Natural killer cell treated with Interleukin-12 subunit alpha and Interleukin-12 subunit beta and Interleukin-15 and Interleukin-18, amount 100 ng/mL, for 72 hours (primary cell): ENCODE results near the gene MRM3. TPM values are rescaled to one million over a fixed set of nuclear protein-coding genes. Genes with fewer than 3 reads are reported as not detected.
"Not testable (repeated sequence)": the region's sequence is repeated elsewhere in the genome, so short reads cannot be mapped to it uniquely, and the experiment has no call there.

Source experiments
- ATAC-seq, 2 donors: fragments of 150-1000 bp; cut with Tn5 transposase in 1 of 2; sonication (Bioruptor Pico), chemical (Tn5 transposase) in 1 of 2; 2 replicates each; pipeline ENCODE4 v1.10.0; 2021
- DNase-seq: peaks from one replicate; pipeline ENCODE4 v3.0.0; 2022; ENCODE audit warnings: low spot score
- H3K27ac Mint-ChIP-seq, 2 donors: 1 replicate in 1 of 2; 2 replicates in 1 of 2; pipeline ENCODE4 v1.8.0; 2022; ENCODE audit warnings: mixed read lengths in 2 of 2, mild to moderate bottlenecking in 1 of 2, moderate library complexity in 1 of 2
- H3K27me3 Mint-ChIP-seq, 2 donors: 1 replicate in 1 of 2; 2 replicates in 1 of 2; pipeline ENCODE4 v1.8.0; 2022; ENCODE audit warnings: mixed read lengths in 2 of 2
- H3K36me3 Mint-ChIP-seq: one replicate; pipeline ENCODE4 v1.8.0; 2022; ENCODE audit warnings: mixed read lengths
- H3K4me1 Mint-ChIP-seq, 2 donors: 1 replicate in 1 of 2; 2 replicates in 1 of 2; pipeline ENCODE4 v1.8.0; 2022; ENCODE audit warnings: low read depth in 2 of 2, mixed read lengths in 2 of 2, mild to moderate bottlenecking in 1 of 2
- H3K4me3 Mint-ChIP-seq: one replicate; pipeline ENCODE4 v1.8.0; 2022; ENCODE audit warnings: mixed read lengths
- H3K9me3 Mint-ChIP-seq: 2 replicates; pipeline ENCODE4 v1.8.0; 2022; ENCODE audit warnings: mixed read lengths
- total RNA-seq, 2 donors: library from RNA; stranded (reverse); gene quantifications; one replicate each; pipeline ENCODE4 v1.2.3, GENCODE V29; 2022

The MRM3 gene
- total RNA-seq, 2 donors from 2014 or later, result 23.5 to 36.6 TPM

DNA sequence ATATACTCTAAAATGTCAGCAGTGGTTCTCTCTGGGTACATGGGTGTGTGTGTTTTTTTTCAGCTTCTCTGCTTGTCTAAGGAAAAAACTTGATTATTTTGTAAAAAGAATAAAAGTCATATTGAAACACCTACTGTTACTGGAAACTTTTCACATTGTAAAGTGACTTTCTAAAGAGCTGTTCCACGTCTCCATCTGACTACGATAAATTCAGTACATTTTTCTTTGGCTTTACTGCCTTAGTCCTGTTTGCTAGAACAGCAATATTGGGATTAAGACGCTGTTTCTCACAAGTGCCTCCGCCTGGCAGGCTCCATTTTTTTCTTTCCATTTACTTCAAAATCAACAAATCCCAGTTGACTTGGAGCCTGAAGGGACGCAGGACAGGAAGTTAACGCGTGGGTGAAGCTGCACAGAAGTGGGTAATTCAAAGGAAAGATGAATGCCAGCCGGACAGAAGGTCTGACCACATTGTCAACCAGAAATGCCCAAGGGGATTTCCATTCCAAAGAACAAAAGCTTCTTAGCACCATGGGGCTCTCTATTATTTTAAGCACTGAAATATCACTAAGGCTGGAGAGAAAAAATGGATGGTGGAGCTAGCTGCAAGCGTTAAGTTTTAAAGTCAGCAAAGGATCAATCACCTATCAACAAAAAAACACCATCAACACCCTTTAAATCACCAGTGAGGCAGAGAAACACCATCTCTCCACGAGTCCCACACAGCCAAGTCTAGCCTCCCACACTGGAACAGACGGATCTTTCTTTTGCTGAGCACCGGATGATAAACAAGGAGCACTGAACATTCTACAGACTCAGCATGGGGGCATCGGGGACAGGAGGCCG, 8.5 kb upstream of the MRM3 start:
- Mint-ChIP-seq H3K27me3 (no peaks in the 10 kb centered on the region), H3K9me3 (no peaks in the 10 kb centered on the region), H3K36me3 (peaks cover 37% of the 10 kb centered on the region), H3K27ac (peak overlapping the region; percentile 79 to 91), H3K4me1 (peaks cover 15 to 26% of the 10 kb centered on the region in 2 donors), H3K4me3 (peak overlapping the region; percentile 79)
- DNase-seq (no peak), ATAC-seq (peak; percentile 48 to 74)

DNA sequence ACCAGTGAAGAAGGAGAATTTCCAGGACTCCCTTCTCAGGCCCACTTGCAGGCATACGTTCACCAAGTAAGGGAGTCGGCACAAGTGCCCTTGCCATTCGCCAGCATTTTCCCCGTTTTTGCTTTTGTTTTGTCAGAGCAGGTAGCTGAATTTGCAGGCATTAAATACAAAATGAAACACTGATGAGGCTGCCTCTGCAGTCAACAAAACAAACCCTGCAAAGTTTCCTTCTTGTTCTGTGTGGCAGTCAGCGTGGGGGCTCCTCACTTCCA, 7.9 kb upstream of the MRM3 start:
- H3K4me1 Mint-ChIP-seq, result peaks cover 15 to 26% of the 10 kb centered on the region in 2 donors
- ATAC-seq (no peak), DNase-seq (no peak)
- H3K9me3 Mint-ChIP-seq, result no peaks in the 10 kb centered on the region
- peaks cover 37% of the 10 kb centered on the region for H3K36me3 Mint-ChIP-seq
- peak overlapping the region; percentile 79 for H3K4me3 Mint-ChIP-seq
- no peaks in the 10 kb centered on the region for H3K27me3 Mint-ChIP-seq
- peak overlapping the region; percentile 79 to 91 for H3K27ac Mint-ChIP-seq

DNA sequence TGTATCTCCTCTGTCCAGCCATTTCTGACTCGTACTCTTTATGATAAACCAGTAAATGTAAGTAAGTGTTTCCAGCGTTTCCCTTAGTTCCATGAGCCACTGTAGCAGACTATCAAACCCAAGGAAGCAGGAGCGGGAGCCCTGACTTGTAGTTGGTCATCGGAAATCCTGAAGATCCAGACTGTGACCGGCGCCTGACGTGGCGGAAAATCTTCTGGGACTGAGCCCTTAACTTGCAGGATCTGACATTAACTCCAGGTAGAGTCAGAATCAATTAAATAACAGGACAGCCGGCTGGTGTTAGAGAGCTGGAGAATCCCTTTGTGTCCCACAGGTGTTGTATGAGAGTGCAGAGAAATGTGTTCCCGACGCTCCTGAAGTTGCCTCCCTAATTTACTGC, 4.1 kb upstream of the MRM3 start:
- Mint-ChIP-seq H3K36me3 (peaks cover 26% of the 10 kb centered on the region), H3K4me1 (peaks cover 29 to 37% of the 10 kb centered on the region in 2 donors), H3K4me3 (no peak overlapping the region), H3K9me3 (no peaks in the 10 kb centered on the region), H3K27ac (peak overlapping the region in 1 of 2 donors; percentile 31), H3K27me3 (no peaks in the 10 kb centered on the region)
- ATAC-seq, result no peak
- no peak for DNase-seq

DNA sequence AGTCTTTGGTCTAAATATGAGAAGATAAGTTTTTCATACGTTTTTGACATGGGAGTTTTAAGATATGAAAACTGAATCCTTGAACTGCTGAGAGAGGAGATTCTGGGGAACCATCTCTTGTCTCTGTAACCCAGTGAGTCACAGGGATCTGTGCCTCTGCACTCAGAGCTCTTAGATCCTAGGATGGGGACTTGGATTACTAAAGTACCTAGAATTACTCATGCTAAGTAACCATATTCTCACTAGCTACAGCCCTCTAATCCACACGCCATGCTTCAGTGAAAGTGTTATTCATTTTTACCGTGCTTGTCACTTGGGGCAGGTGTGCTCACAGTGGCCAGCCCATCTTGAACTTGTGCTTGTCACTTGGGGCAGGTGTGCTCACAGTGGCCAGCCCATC, 2.0 kb downstream of the MRM3 start:
- Mint-ChIP-seq H3K36me3 (peaks cover under 1% of the 10 kb centered on the region), H3K4me1 (peaks cover 22 to 26% of the 10 kb centered on the region in 2 donors), H3K27ac (peak overlapping the region in 1 of 2 donors; percentile 87), H3K27me3 (no peaks in the 10 kb centered on the region), H3K4me3 (peak overlapping the region; percentile 89), H3K9me3 (no peaks in the 10 kb centered on the region)
- ATAC-seq (no peak), DNase-seq (no peak)

DNA sequence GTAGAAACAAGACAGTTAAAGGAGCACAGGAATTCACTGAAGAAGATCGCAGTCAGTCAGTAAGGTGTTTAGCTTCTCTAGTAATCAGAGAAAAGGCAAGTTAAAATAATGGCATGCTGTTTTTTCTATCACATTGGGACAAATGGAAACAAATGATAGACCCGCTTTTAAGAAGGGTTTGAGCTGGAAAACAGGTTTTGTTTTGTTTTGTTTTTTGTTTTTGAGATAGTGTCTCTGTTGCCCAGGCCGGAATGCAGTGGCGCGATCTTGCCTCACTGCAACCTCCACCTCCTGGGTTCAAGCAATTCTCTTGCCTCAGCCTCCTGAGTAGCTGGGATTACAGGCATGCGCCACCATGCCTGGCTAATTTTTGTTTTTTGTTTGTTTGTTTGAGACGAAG, 3.7 kb downstream of the MRM3 start:
- not testable (repeated sequence) for DNase-seq, H3K4me3 Mint-ChIP-seq, H3K9me3 Mint-ChIP-seq, H3K36me3 Mint-ChIP-seq, H3K27me3 Mint-ChIP-seq, ATAC-seq, H3K27ac Mint-ChIP-seq
- H3K4me1 Mint-ChIP-seq, result peaks cover 20% of the 10 kb centered on the region in 2 donors

DNA sequence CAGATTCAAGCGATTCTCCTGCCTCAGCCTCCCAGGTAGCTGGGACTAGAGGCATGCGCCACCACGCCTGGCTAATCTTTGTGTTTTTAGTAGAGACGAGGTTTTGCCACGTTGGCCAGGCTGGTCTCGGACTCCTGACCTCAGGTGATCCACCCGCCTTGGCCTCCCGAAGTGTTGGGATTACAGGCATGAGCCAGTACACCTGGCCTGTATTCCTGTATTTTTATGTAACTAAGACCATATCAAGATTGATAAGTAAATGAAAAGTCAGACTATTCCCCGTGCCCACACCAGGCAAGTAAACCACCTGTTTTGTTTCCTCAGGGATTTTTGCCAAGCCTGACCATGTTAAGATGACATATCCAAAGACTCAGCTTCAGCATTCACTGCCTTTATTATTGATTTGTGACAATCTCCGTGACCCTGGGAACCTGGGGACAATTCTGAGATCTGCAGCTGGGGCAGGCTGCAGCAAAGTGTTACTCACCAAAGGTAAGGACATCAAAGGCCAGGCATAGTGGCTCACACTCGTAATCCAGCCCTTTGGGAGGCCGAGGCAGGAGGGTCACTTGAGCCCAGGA, 5.6 kb downstream of the MRM3 start:
- no peak for ATAC-seq
- H3K36me3 Mint-ChIP-seq, result peaks cover 10% of the 10 kb centered on the region

DNA sequence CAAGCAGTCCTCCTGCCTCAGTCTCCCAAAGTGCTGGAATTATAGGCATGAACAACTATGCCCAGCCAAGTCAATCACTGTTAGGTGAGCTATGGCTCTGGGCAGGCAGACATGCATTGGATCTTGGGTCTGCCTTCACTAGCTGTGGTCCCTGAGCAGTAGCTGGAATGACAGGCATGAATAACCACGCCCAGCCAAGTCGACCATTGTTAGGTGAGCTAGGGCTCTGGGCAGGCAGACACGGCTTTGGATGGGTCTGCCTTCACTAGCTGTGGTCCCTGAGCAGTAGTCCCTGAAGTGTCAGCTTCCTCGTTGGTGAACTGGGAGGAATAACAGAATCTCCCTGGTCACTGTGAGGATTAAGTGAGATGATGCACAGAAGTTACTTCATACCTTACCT, 6.4 kb downstream of the MRM3 start:
- DNase-seq (no peak), ATAC-seq (no peak)
- peaks cover 6 to 11% of the 10 kb centered on the region in 2 donors for H3K4me1 Mint-ChIP-seq
- no peaks in the 10 kb centered on the region for H3K27me3 Mint-ChIP-seq
- H3K9me3 Mint-ChIP-seq, result no peaks in the 10 kb centered on the region
- no peak overlapping the region for H3K4me3 Mint-ChIP-seq
- no peak overlapping the region for H3K27ac Mint-ChIP-seq
- H3K36me3 Mint-ChIP-seq, result peaks cover 10% of the 10 kb centered on the region

More for the DNA sequence above, 5.6 kb downstream of the MRM3 start:
- no peak for DNase-seq
- H3K27ac Mint-ChIP-seq, result no peak overlapping the region
- H3K27me3 Mint-ChIP-seq, result no peaks in the 10 kb centered on the region
- no peaks in the 10 kb centered on the region for H3K9me3 Mint-ChIP-seq
- H3K4me1 Mint-ChIP-seq, result peaks cover 11 to 14% of the 10 kb centered on the region in 2 donors
- H3K4me3 Mint-ChIP-seq, result no peak overlapping the region

DNA sequence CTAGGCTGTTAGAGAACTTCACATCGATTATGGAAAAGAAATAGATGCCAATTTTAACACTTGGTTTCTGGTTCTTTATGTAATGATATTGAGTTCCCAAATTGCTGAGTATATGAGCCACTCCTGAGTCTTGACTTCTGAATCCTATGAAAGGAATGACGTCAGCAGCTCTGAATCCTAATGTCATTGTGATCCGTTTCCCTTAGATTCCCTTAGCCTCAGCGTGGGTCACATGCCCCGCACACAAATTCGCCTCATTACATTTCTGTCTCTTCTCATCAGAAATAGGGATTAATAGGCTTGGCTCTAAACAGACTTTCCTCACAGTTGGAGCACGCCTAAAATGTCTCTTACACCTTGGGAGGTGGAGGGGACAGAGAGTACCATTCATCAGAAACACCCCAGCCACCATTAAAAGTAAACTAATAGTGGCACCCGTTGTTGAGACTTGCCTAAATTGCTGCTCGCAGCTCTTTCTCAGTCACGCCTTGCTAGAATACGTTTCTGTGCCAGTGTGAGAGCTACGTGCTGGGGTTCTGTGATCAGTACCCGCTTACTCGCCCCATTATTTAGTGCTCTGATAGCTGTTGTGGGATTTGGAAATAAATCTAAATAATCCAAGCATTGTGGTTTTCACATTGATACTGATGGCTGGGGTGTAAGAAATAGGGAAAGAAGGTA, 7.1 kb downstream of the MRM3 start:
- H3K4me1 Mint-ChIP-seq, result peaks cover 6 to 7% of the 10 kb centered on the region in 2 donors
- H3K27me3 Mint-ChIP-seq, result no peaks in the 10 kb centered on the region
- H3K27ac Mint-ChIP-seq, result no peak overlapping the region
- ATAC-seq (no peak), DNase-seq (no peak)
- no peak overlapping the region for H3K4me3 Mint-ChIP-seq
- H3K36me3 Mint-ChIP-seq, result peaks cover 10% of the 10 kb centered on the region
- H3K9me3 Mint-ChIP-seq, result no peaks in the 10 kb centered on the region

DNA sequence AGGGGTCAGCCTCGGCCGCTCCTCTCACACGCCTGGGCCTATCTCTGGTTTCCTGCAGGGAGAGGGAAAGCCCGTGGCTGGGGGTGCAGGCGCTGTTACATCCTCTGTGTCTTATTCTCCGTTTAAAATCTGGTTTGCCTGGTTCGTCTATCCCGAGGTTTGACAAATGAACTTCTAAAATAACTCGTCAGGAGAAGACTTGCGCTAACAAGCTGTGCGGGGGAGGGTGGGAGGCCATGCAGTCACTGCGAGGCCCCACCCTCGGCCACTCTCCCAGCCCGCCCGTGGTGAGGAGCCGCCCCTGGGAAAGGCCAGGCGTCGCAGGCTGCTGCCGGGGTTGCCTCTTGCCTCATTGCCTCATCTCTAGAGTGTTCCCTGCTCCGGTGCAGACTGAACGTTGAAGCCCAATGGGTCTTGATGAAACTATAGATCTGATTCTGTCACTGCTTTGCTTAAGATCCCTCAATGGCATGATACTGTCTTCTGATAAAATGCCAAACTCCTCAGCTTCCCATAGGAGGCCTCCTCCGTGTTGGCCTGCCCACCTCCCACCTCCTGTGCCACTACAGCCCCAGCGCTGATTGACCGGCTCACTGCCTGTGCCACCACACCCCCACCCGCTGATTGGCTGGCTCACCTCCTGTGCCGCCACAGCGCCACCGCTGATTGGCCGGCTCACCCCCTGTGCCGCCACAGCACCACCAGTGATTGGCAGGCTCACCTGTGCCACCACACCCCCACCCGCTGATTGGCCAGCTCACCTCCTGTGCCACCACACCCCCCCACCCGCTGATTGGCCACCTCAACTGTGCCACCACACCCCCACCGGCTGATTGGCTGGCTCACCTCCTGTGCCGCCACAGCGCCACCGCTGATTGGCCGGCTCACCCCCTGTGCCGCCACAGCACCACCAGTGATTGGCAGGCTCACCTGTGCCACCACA, 8.0 kb downstream of the MRM3 start:
- peaks cover 10% of the 10 kb centered on the region for H3K36me3 Mint-ChIP-seq
- H3K27ac Mint-ChIP-seq, DNase-seq, ATAC-seq, H3K9me3 Mint-ChIP-seq, H3K27me3 Mint-ChIP-seq, H3K4me3 Mint-ChIP-seq: not testable (repeated sequence)
- H3K4me1 Mint-ChIP-seq, result peaks cover 6 to 10% of the 10 kb centered on the region in 2 donors

DNA sequence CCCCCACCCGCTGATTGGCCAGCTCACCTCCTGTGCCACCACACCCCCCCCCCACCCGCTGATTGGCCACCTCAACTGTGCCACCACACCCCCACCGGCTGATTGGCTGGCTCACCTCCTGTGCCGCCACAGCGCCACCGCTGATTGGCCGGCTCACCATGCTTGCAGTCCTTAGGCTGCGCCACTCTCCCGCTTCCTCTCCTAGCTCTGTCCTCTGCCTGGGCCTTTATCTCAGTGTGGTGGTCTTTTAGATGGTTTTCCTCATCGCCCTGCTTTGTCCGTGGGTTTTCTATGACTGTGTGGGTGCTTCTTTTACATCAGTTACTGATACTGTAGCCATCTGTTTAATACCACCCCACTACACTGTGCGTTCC, 8.7 kb downstream of the MRM3 start:
- H3K27me3 Mint-ChIP-seq, H3K4me3 Mint-ChIP-seq, ATAC-seq, H3K27ac Mint-ChIP-seq, H3K9me3 Mint-ChIP-seq, DNase-seq: not testable (repeated sequence)
- H3K4me1 Mint-ChIP-seq, result peaks cover 6 to 10% of the 10 kb centered on the region in 2 donors
- H3K36me3 Mint-ChIP-seq, result peaks cover 10% of the 10 kb centered on the region

DNA sequence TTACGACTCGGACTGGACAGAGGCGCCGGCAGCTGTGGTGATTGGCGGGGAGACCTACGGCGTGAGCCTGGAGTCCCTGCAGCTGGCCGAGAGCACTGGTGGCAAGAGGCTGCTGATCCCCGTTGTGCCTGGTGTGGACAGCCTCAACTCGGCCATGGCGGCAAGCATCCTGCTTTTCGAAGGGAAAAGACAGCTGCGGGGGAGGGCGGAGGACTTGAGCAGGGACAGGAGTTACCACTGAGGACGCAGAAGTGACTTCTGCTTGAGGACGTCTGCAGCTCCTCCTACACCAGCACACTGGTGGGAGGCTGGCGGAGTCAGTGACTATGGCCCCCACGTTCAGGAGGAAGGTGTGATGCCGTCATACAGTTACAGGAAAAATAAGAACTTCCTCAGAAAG, 9.7 kb downstream of the MRM3 start:
- no peaks in the 10 kb centered on the region for H3K27me3 Mint-ChIP-seq
- no peak overlapping the region for H3K27ac Mint-ChIP-seq
- H3K4me3 Mint-ChIP-seq, result no peak overlapping the region
- DNase-seq (no peak), ATAC-seq (no peak)
- peaks cover 6 to 10% of the 10 kb centered on the region in 2 donors for H3K4me1 Mint-ChIP-seq
- peaks cover 10% of the 10 kb centered on the region for H3K36me3 Mint-ChIP-seq
- no peaks in the 10 kb centered on the region for H3K9me3 Mint-ChIP-seq

DNA sequence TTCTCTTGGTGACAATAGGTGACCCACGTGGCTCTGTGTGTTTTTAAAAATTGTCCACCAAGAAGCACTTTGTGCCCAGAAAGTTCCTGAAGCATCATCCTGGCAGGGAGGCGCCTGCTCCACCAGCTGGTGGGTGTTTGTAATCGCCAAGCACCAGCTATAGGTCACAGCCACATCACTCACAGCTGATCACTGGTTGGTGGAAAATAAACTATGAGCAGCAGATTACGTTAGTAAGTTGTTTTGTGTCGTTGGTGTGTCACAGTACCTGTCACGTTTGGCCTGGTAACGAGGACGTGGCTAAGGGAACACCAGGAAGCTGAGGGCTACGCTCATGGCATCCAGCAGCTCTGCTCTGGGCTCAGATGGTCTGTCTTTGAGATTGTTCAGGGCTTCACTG, 10.1 kb downstream of the MRM3 start:
- Mint-ChIP-seq H3K27me3 (no peaks in the 10 kb centered on the region), H3K27ac (no peak overlapping the region), H3K36me3 (peaks cover 10% of the 10 kb centered on the region), H3K4me1 (peaks cover 6 to 10% of the 10 kb centered on the region in 2 donors), H3K4me3 (no peak overlapping the region), H3K9me3 (no peaks in the 10 kb centered on the region)
- DNase-seq (no peak), ATAC-seq (no peak)

DNA sequence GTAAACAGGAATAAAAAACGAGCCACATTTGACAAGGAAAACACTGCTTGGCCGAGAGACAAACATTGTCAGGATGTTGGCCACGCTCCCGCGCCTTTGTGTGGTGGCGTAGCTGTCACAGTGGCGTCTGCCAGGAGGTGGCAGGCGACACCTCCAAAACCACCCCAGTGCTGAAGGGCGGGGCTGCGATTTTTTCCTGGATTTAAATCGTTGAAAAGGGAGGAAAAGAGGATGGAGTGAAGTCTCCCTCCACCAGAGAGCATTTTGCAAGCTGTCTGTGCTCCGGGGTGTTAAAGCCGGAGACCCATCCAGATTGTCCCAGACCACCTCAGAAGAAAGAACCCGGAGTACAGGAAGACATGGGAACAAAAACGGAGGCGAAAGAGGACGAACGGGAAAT, 12.7 kb downstream of the MRM3 start:
- H3K27me3 Mint-ChIP-seq, result no peaks in the 10 kb centered on the region
- no peaks in the 10 kb centered on the region for H3K9me3 Mint-ChIP-seq
- peaks cover 6% of the 10 kb centered on the region for H3K36me3 Mint-ChIP-seq
- DNase-seq, result no peak
- peaks cover 6 to 10% of the 10 kb centered on the region in 2 donors for H3K4me1 Mint-ChIP-seq
- no peak overlapping the region for H3K27ac Mint-ChIP-seq
- peak; percentile 57 to 65 for ATAC-seq
- H3K4me3 Mint-ChIP-seq, result no peak overlapping the region
